Endothelial cell of umbilical vein (primary cell): ENCODE results near the gene C9orf72. TPM values are rescaled to one million over a fixed set of nuclear protein-coding genes. Genes with fewer than 3 reads are reported as not detected.

Experiments used
- BruUV-seq: library from RNA; stranded (reverse); fragments of 400-500 nt; replicated peaks from 2 replicates; lab custom pipeline; 2021; lab: Mats Ljungman, UMichigan
- CTCF ChIA-PET: fragments of 300-600, 350-600 bp; sonication (Branson Sonifier 250); formaldehyde crosslinking; loops from one replicate; lab custom pipeline; 2021; ENCODE audit warnings: antibody characterized with exemption, inconsistent platforms; lab: Charles Lee
- POLR2A ChIA-PET: fragments of 300-600, 350-600 bp; sonication (Branson Sonifier 250); formaldehyde crosslinking; loops from one replicate; lab custom pipeline; 2021; ENCODE audit warnings: antibody characterized with exemption, inconsistent platforms; lab: Charles Lee
- DNase-seq: peaks from one replicate; pipeline ENCODE4 v3.0.0-alpha.2; 2011; ENCODE audit warnings: low read depth, low spot score
- FAIRE-seq: peaks from 2 replicates; lab custom pipeline; 2011; peaks lifted over from hg19 to GRCh38; lab: Jason Lieb, UNC
- H2AFZ ChIP-seq: 2 replicates; pipeline ENCODE4 v1.6.0; 2012; ENCODE audit warnings: low read depth, low read length, control low read depth, inconsistent platforms
- H3K27ac ChIP-seq: 2 replicates; pipeline ENCODE4 v1.5.1; 2011; ENCODE audit warnings: low read depth, mild to moderate bottlenecking, control low read depth, low read length, moderate library complexity; ENCODE audit not compliant: insufficient read depth
- H3K27me3 ChIP-seq, 2 experiments: 2 replicates each; pipeline versions ENCODE4 v1.6.0 to v1.6.1; 2011; ENCODE audit warnings: low read length in 2 of 2, mixed read lengths in 1 of 2; ENCODE audit not compliant: control insufficient read depth in 2 of 2, insufficient read depth in 2 of 2
- H3K36me3 ChIP-seq, 2 experiments: 2 replicates in 1 of 2; 3 replicates in 1 of 2; pipeline ENCODE4 v1.5.1; 2011; ENCODE audit warnings: low read length in 2 of 2, mild to moderate bottlenecking in 1 of 2, moderate library complexity in 1 of 2; ENCODE audit not compliant: control insufficient read depth in 2 of 2, insufficient read depth in 2 of 2; ENCODE audit errors: extremely low read depth in 1 of 2
- H3K4me1 ChIP-seq: 3 replicates; pipeline ENCODE4 v1.5.1; 2011; ENCODE audit warnings: mild to moderate bottlenecking, low read length; ENCODE audit not compliant: control insufficient read depth, insufficient read depth; ENCODE audit errors: extremely low read depth
- H3K4me2 ChIP-seq: 2 replicates; pipeline ENCODE4 v1.6.1; 2011; ENCODE audit warnings: low read length, control low read depth, mixed read lengths; ENCODE audit not compliant: insufficient read depth
- H3K4me3 ChIP-seq, 3 experiments: fragments of 200-600 bp in 1 of 3; sonication (generic), shearing (Covaris generic) in 1 of 3; replicated peaks in 1 of 3; 2 replicates each; pipeline ENCODE4 v1.5.1; 2011 to 2016; ENCODE audit warnings: control low read depth in 3 of 3, low read length in 3 of 3, mild to moderate bottlenecking in 2 of 3, inconsistent platforms in 1 of 3, low read depth in 1 of 3, moderate library complexity in 1 of 3; ENCODE audit not compliant: insufficient read depth in 1 of 3
- H3K79me2 ChIP-seq: 2 replicates; pipeline ENCODE4 v1.6.0; 2012; ENCODE audit warnings: low read length, inconsistent platforms; ENCODE audit not compliant: control insufficient read depth, insufficient read depth
- H3K9ac ChIP-seq: replicated peaks from 2 replicates; pipeline ENCODE3; 2011; ENCODE audit warnings: low read length, control low read depth; ENCODE audit not compliant: insufficient read depth; ENCODE audit errors: extremely low read depth
- H3K9me1 ChIP-seq: replicated peaks from 3 replicates; pipeline ENCODE4 v1.6.0; 2011; ENCODE audit warnings: mild to moderate bottlenecking, low read length; ENCODE audit not compliant: control insufficient read depth, insufficient read depth; ENCODE audit errors: extremely low read depth
- H3K9me3 ChIP-seq: replicated peaks from 2 replicates; pipeline ENCODE4 v1.5.1; 2012; ENCODE audit warnings: low read length, inconsistent platforms; ENCODE audit not compliant: control insufficient read depth, insufficient read depth
- H4K20me1 ChIP-seq: replicated peaks from 2 replicates; pipeline ENCODE3; 2011; ENCODE audit warnings: mild to moderate bottlenecking, low read length; ENCODE audit not compliant: control insufficient read depth, insufficient read depth; ENCODE audit errors: extremely low read depth
- CTCF ChIP-seq, 2 donors: IDR thresholded peaks; 1 replicate in 1 of 2; 2 replicates in 1 of 2; pipeline ENCODE4 v1.5.1; 2011; ENCODE audit warnings: low read length in 2 of 2, mild to moderate bottlenecking in 2 of 2, moderate library complexity in 2 of 2, control low read depth in 1 of 2, inconsistent platforms in 1 of 2, low read depth in 1 of 2; ENCODE audit not compliant: insufficient read depth in 1 of 2; ENCODE audit errors: extremely low read depth in 1 of 2
- EZH2 ChIP-seq: IDR thresholded peaks from 2 replicates; pipeline ENCODE4 v1.6.1; 2012; ENCODE audit warnings: borderline replicate concordance, low read depth, mild to moderate bottlenecking, moderate library complexity, low read length, inconsistent platforms; ENCODE audit not compliant: severe bottlenecking
- GATA2 ChIP-seq: IDR thresholded peaks from 2 replicates; pipeline ENCODE4 v1.7.0; 2011; ENCODE audit warnings: low read depth, mild to moderate bottlenecking, moderate library complexity, mixed read lengths, low read length; ENCODE audit not compliant: insufficient read length, insufficient read depth
- JUN ChIP-seq: IDR thresholded peaks from 2 replicates; pipeline ENCODE4 v1.6.1; 2011; ENCODE audit warnings: borderline replicate concordance, low read depth; ENCODE audit not compliant: insufficient read length, insufficient read depth
- MAX ChIP-seq: IDR thresholded peaks from 2 replicates; pipeline ENCODE4 v1.6.1; 2011; ENCODE audit not compliant: insufficient read depth, insufficient read length
- POLR2A ChIP-seq: IDR thresholded peaks from 2 replicates; pipeline ENCODE4 v1.6.1; 2012; ENCODE audit warnings: low read depth, mild to moderate bottlenecking, control low read depth, low read length
- POLR2AphosphoS5 ChIP-seq: IDR thresholded peaks from 2 replicates; pipeline ENCODE4 v1.6.1; 2012; ENCODE audit warnings: low read depth, mild to moderate bottlenecking, control low read depth, low read length, moderate library complexity; ENCODE audit not compliant: insufficient read depth
- dilution Hi-C: fragments of 300-500 bp; cut with MboI; formaldehyde crosslinking; loops from one replicate; pipeline ENCODE4 v1.15.0; 2019; ENCODE audit warnings: low sequenced_read_pairs; ENCODE audit not compliant: extremely low pct_ligation_motif_present
- intact Hi-C: fragments of 100-400 bp; cut with micrococcal nuclease; formaldehyde crosslinking; loops from one replicate; pipeline ENCODE4 v1.10.0; 2022
- polyA plus RNA-seq, 4 experiments: library from polyadenylated mRNA; depleted of rRNA in 3 of 4; stranded (reverse) in 3 of 4; unstranded in 1 of 4; fragments of >200 nt; gene quantifications; 2 replicates each; pipeline versions ENCODE4 v1.2.1 to v1.2.3, GENCODE V29; 2011 to 2012; ENCODE audit warnings: missing spikeins in 1 of 4
- total RNA-seq: library from RNA; stranded (reverse); gene quantifications from 2 replicates; pipeline ENCODE4 v1.2.3, GENCODE V29; 2021

C9orf72 gene
- total and polyA plus RNA-seq, 2 donors (not counting 3 experiments of a cell fraction or from before 2014, with no cell fraction given), result 2.7 to 7.3 TPM

GRCh38 chr9:27564670-27565069 lies 8.6 kb downstream of the C9orf72 start:
- ChIA-PET POLR2A (no interaction called here), CTCF (no interaction called here)
- no TSS peak for BruUV-seq
- no peak for DNase-seq
- Histone ChIP-seq H2AFZ (no peak overlapping the region), H3K27me3 (no peaks in the 10 kb centered on the region), H3K27ac (no peak overlapping the region), H3K9me3 (no peaks in the 10 kb centered on the region), H3K4me2 (no peak overlapping the region), H3K36me3 (no peaks in the 10 kb centered on the region), H3K4me3 (no peak overlapping the region), H3K9ac (no peak overlapping the region), H4K20me1 (no peaks in the 10 kb centered on the region), H3K4me1 (no peaks in the 10 kb centered on the region), H3K9me1 (no peaks in the 10 kb centered on the region), H3K79me2 (no peaks in the 10 kb centered on the region)
- dilution Hi-C loops, result no loop called here
- intact Hi-C loops, result no loop called here
- TF ChIP-seq POLR2A (no peak), POLR2AphosphoS5 (no peak), CTCF (IDR thresholded peaks at IDR 0.05; ENCODE audit: extremely low read depth in 1 of 2, insufficient read depth in 1 of 2, low read depth in 1 of 2, low read length in 2 of 2) (no peak), MAX (no peak), JUN (no peak), EZH2 (no peak), GATA2 (no peak)
- no peak for FAIRE-seq
